GM19099 (cell line): ENCODE data around the gene ZBTB7C.

Experiments used
- POLR2A ChIP-seq: IDR thresholded peaks from 3 replicates; pipeline ENCODE4 v1.6.1; 2011; ENCODE audit warnings: low read depth; ENCODE audit not compliant: insufficient read length; ENCODE audit errors: extremely low read depth

Gene ZBTB7C

DNA sequence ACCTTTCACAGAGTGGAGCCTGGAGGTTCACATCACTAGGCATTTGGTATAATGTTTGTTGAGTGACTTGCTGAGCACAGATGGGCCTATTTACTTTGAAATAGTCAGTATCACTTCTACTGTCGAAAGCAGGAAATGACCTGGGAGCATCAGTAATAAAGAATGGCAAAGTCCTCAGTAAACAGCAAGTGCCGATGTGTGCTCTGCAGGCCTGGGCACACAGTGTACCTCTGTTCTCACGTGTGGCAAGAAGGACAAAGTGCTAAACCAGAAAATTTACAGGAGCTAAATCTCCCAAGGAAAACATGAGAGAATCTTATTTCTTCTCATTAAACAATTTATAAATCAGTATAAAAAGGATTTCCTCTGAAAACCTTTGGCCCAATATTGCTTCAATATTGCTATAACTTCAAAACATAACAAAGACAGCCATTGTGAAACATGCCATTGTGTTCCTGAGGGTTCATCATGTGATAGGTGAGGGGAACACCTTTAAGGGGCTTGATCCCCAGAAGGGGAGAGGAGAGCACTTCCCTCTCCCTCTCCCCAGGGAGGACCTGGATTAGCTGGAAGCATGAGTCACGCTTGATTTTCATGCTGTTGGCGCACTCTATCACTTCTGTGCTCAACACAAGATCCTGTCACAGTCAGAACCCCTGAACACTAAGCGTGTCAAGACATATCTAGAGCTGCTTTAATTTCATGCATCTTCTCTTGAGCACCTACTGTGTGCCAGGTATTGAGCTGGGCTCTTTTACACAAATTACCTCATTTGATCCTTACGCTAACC is 347.2 kb downstream of the ZBTB7C start:
- no peak for TF ChIP-seq POLR2A

DNA sequence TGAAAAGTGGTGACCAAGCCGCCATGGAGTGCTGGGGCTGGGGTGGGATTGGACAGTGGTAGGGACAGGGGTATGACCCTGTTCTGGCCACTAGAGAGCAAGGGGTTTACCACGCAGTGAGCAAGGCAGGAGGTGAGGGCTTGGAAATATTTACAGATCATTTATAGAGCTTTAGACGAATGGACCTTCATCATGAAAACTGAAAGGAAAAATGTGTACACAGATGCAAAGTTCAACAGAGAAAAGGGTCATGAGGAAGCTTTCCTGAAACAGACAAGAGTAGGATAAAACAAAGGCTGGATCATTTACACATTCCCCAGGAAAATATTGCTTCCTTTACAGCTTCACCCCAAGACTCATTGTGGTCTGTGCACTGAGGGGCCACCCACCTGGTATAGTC is 348.2 kb downstream of the ZBTB7C start:
- no peak for TF ChIP-seq POLR2A

DNA sequence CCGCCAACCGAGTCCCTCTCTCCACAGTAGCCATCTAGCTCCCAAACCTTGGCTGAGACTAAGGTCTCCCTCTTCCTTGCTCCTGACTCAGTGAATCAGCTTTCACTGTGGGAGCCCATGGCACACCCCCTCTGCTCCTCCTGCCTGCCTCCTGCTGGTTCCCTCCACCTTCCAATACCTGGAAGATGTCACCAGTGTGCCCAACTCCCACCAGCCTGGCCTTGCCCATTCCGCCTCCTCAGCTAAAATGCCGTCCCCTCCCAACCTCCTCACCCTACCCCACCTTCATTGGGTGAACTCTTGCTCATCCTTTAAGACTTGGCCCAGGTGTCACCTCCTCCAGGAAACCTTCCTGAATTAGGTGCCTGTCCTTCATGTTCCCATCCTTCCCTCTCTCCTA is 348.8 kb downstream of the ZBTB7C start:
- no peak for TF ChIP-seq POLR2A

DNA sequence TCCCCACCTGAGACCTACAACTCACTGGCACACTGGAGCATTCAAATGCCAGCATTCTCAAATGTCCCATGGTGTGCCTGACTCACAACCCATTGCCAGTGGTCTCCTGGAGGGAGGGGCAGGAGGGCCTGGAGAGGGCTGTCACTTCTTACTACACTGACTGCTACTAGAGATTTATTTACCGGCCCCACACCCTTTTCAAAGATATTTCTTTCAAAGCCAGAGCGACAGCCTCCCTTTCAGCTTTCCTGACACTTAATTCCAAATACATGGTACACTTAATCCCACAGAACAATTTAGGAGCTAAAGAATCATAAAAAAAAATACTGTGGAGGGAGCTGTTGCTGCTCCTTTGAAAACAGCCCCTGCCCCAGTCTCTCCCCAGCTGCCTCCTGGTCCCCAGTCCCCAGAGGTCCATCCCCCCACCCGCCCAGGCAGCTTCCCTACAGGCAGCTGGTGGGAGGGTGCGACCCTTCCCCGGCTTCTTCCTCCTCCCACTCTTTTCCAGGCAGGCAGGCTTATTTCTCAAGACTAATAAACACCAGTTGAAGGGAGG is 349.6 kb downstream of the ZBTB7C start:
- no peak for TF ChIP-seq POLR2A

DNA sequence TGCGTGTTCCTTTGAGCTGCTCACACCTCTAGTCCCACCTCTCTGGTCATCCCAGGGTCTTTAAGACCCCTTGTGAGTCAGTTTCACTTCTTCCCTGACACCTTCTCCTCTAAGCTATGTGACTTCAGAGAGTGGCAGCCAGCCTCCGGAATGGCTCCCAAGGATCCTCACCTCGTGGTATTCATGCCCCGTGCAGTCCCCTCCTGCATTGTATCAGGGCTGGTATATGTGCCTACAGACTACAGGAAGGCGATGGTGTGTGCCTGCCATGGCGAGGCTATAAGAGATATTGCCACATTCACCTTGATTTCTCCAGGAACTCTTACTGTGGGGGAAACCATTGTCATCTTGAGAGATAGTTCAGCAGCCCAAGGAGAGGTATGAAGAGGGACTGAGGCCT is 350.7 kb downstream of the ZBTB7C start:
- no peak for TF ChIP-seq POLR2A

DNA sequence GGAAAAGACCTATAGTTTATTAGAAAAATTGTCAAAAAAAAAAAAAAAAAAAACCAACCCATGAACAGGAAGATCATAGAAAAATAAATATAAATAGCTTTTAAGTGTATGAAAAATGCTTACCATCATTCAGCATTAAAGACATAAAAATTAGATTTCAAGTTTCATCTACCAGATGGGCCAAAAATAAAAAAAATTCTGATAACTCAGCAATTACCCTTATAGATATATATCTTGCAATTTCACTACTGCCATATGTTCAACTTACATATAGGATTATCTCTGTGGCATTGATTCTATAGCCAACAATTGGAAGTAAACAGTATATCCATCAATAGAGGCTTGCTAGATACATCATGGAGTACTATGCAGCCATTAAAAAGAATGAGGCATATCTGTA is 352.2 kb downstream of the ZBTB7C start:
- TF ChIP-seq POLR2A = no peak

DNA sequence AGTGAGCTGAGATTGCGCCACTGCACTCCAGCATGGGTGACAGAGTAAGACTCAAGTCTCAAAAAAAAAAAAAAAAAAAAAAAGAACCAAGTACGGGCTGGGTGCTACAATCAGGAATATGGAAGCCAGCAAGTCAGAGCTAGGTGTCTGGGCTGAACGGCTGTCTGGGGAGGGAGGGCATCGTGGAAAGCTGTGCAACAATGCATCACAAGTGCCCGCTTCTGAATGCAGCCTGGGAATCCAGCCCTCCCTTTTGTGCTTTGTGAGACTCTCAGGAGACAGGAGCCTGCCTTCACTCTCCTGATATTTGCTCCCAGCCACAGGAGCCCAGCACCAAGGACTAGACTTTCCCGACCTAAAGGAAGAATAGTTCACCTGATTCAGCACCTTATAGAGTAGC is 353.8 kb downstream of the ZBTB7C start:
- TF ChIP-seq POLR2A = no peak

DNA sequence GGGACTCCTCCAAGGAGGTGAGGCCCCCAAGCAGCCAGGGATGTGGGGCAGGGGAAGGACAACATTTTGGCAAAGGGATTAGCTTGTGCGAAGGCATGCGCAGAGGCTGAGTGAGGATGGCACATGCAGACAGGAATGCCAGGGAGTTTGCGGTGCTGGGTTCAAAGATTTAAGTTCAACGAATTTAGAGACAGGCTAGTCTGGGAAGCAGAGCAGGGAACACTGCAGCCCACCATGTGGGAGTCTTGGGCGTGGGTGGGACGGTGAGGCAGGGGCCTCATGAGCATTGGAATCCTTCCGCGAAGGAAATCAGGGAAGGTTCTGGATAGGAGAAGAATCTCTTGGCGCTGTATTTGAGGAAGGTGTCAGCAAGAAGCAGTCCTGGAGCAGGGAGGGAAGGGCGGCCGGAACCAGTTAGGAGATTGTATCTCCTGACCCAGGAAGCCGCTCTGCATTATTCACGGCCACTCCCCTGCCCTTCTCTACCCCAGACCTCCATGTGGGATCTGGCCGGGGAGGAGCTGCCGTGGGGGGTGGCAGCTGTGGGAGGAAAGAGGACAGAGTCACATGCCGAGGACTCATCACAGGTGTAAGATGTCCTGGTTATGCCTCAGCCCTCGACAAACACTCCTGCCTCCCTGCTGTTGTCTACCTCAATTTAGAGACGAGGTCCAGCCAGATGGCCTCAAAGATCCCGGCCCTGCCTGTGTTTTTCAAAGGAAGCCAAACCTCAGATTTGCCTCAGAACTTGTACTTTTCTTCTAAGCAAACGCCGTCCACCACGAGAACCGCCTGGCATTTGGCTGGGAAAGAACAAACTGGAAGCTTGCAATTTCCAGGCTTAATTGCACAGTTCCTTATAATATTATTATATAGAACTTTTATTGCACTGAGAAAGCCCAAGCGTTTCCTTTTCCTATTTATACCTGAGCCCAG is 355.0 kb downstream of the ZBTB7C start:
- TF ChIP-seq POLR2A = no peak

DNA sequence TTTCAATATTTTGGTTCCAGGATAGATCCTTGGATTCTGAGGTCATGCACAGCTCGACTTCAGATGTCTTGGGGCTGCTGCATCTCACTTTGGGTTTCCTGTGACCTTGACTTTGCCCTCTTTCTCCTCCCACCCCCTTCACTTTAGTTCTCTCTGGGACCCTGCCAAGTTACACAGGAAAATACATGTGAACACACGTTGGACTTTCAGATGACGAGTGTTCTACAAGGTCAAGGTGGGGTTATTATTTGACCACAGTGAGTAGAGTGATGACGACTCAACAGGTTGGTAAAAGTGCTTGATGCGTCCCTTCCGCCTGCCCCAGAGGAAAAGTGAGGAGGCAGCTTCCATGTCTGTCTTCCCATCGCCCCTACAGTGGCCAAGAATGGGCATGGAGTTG is 356.3 kb downstream of the ZBTB7C start:
- TF ChIP-seq POLR2A = no peak

DNA sequence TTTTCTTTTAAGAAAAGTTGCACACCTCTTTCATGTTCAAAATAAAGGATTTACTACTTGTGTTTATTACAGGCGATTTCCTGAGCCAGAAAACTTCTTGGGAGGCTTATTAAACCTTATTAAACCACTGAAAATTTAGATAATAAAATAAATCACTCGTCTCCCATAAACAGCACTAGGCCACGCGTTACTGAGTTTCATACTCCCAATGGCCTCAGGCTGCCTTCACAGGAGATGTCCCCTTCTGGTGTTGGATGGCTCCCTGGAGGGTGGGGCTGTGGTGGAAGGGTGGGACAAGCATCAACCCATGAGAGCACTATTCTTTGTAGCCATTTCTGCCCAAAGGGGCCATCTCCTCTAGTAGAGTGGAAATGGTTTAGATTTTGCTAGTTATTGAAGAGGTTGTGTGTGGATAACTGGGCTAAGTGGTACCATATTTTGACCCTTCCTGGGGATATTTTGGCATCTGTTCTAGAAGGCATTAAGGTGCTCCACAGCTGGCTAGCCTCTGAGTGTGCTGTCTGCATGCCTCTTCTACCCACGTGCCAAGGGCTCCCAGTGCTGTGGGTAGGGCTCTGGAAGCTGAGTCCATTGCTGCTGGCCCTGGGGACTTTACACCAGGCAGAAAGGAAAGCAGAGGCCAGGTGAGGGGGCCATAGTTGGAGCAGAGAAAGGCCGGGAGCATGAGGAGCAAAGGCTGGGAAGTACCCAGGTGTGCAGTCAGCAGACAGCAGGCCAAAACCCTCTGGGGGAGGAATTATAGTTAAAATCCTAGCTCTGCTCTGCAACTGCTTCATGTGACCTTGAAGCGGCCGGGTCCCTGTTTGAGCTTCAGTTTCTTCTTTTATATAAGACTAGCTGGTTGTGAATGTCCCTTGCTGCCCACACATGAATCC is 357.0 kb downstream of the ZBTB7C start:
- TF ChIP-seq POLR2A = no peak

DNA sequence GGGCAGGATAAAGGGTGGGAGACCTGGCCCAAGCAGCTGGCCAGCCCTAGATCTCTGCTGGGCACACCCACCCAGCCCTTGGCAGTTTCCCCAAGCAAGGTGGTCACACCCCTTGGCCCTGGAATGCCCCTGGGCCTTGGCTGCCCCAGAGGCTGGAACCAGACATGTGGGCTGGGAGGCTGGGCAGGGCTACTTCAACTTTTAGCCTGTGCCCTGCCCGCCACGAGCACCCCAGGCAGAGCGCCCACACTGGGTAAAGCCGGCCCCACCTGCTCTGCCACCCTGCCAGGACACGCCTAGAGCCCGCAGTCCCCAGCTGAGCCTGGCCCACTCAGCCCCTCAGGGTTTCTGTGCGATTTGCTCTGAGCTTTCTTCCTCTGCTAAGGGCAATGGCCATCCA is 359.0 kb downstream of the ZBTB7C start:
- no peak for TF ChIP-seq POLR2A

DNA sequence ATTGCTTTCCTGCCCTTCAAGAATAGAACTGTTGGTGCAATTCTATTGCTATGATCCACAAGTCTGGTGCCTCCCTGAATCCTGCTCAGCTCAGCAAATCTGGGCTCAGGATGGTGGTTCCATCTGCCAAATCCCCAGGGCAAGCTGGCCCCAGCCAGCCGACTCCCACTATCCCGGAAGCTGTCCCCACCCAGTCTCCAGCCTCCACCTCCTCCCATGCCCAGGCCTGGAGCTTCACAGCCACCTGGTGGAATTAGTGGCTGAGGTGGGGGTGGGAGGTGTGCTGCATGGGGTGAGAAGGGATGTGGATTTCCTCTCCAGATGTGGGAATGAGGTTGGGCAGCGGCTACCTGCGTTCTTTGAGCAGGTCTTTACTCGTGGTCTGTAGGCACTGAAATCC is 359.4 kb downstream of the ZBTB7C start:
- TF ChIP-seq POLR2A = no peak

DNA sequence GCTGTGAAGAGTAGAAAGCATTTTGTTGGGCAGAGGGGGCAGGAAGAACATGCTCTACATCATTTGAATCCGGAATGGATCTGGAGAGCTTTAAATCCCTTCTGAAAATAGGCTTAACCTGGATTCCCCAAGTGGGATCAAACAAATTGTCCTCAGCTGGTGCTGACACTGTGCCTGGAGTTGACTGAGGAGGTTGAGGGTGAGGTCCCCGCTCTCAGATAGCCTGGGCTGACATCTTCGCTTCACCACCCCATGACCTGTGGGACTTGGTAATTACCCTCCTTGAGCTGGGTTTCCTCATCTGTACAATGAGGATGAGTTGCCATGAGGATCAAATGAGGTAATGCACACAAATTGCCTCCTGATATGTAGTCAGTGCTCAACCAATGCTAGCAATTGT is 360.9 kb downstream of the ZBTB7C start:
- no peak for TF ChIP-seq POLR2A

DNA sequence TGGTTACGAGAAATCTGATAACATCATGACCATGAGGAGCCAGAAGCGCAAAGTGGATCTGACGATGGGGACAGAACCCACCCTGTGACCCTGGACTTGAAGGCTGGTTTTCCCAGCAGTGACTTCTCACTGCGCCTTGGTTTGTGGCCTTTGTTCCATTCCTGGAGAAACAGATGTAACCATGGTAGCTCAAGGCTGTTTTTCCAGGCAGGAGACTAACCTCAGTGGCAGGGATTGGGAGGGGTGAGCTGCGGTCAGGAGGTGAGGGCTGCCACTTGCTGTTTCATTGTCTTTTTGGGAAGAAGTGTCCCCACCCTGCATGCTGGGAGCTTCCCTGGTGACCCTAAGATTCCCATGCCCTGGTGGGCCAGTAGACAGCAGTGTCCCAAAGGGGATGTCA is 362.3 kb downstream of the ZBTB7C start:
- no peak for TF ChIP-seq POLR2A

DNA sequence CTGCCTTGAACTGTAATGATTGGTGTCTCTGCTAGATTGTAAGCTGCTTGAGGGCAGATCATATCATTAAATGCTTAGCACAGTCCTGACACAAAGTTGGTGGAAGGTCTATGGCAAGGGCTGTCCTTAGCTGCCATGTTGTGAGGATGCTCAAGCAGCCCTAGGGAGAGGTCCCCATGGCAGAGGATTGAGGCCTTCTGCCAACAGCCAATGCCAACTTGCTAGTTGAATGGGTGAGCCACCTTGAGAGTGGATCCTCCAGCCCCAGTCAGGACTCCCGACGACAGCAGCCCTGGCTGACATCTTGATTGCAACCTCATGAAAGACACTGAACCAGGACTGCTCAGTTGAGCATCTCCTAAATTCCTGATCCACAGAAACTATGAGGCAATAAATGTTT is 363.4 kb downstream of the ZBTB7C start:
- no peak for TF ChIP-seq POLR2A
